Left lung (tissue), 10 donors: ENCODE results near the gene FLT1. TPM values are rescaled to one million over a fixed set of nuclear protein-coding genes. Genes with fewer than 3 reads are reported as not detected.

ENCODE experiments used
- ATAC-seq: fragments of 200-7000 bp; cut with Tn5 transposase; one replicate; pipeline ENCODE4 v1.9.1; 2020; ENCODE audit warnings: moderate library complexity
- DNase-seq, 4 donors: peaks; one replicate each; pipeline ENCODE4 v3.0.0-alpha.2; 2013 to 2020
- H3K27ac ChIP-seq, 2 donors: fragments of 200-600 bp; sonication (generic) in 1 of 2; one replicate each; pipeline versions ENCODE4 v1.5.0 to v1.8.0; 2020 to 2021
- H3K27me3 ChIP-seq, 2 donors: fragments of 200-600 bp; sonication (generic) in 1 of 2; one replicate each; pipeline versions ENCODE4 v1.5.0 to v1.8.0; 2020 to 2021
- H3K36me3 ChIP-seq, 2 donors: fragments of 200-600 bp; sonication (generic) in 1 of 2; one replicate each; pipeline versions ENCODE4 v1.5.0 to v1.8.0; 2020 to 2021
- H3K4me1 ChIP-seq, 2 donors: fragments of 200-600 bp; one replicate each; pipeline ENCODE4 v1.8.0; 2021
- H3K4me3 ChIP-seq, 2 donors: fragments of 200-600 bp; sonication (generic) in 1 of 2; one replicate each; pipeline versions ENCODE4 v1.5.0 to v1.8.0; 2020 to 2021; ENCODE audit warnings: mild to moderate bottlenecking in 1 of 2
- H3K9me3 ChIP-seq, 2 donors: fragments of 200-600 bp; sonication (generic) in 1 of 2; one replicate each; pipeline versions ENCODE4 v1.5.0 to v1.8.0; 2020 to 2021
- CTCF ChIP-seq, 2 donors: fragments of 200-600 bp; sonication (generic) in 1 of 2; IDR thresholded peaks; one replicate each; pipeline versions ENCODE4 v1.5.0 to v1.8.0; 2021; ENCODE audit warnings: antibody characterized with exemption in 2 of 2
- intact Hi-C, 2 donors: fragments of 100-400 bp; cut with DNase I; formaldehyde crosslinking; loops; one replicate each; pipeline versions ENCODE4 v1.11.2 to v1.14.2; 2022
- polyA plus RNA-seq, 6 donors: library from polyadenylated mRNA; unstranded; fragments of 120-200 nt; gene quantifications; one replicate each; pipeline ENCODE4 v1.2.1, GENCODE V29; 2013; ENCODE audit not compliant: insufficient read length in 6 of 6
- total RNA-seq, 2 donors: library from RNA; stranded (reverse); fragmentation: NEBNext Ultra II Directional; extraction: Animal tissue kit (Norgen Biotek cat#: 25700); gene quantifications; one replicate each; pipeline ENCODE4 v1.2.1, GENCODE V29; 2021
- donor health status: DM: no; HTN: yes; CAD: no.
- donor health status: DM: no; HTN: no; CAD: no.

FLT1 gene
- total and polyA plus RNA-seq, 8 donors, result 21.3 to 30.3 (median 25.3) TPM

- DNase-seq, result no peak
- ATAC-seq, result no peak
- Histone ChIP-seq H3K9me3 (peaks cover 0 to 7% of the 10 kb centered on the region in 2 donors), H3K27ac (no peak overlapping the region), H3K4me1 (no peaks in the 10 kb centered on the region), H3K27me3 (peaks cover 0 to 10% of the 10 kb centered on the region in 2 donors), H3K36me3 (no peaks in the 10 kb centered on the region), H3K4me3 (no peak overlapping the region)
- TF ChIP-seq CTCF (IDR thresholded peaks at IDR 0.05), result no peak
- intact Hi-C loops, result no loop called here
Observed at GRCh38 chr13:28452755-28453154, 42.2 kb downstream of the FLT1 start.

- no peak overlapping the region for H3K27ac ChIP-seq
- peaks cover 0 to 10% of the 10 kb centered on the region in 2 donors for H3K27me3 ChIP-seq
- DNase-seq (no peak), ATAC-seq (peak; percentile 24)
- no peak for TF ChIP-seq CTCF (IDR thresholded peaks at IDR 0.05)
- no peaks in the 10 kb centered on the region for H3K4me1 ChIP-seq
- H3K9me3 ChIP-seq, result peaks cover 0 to 17% of the 10 kb centered on the region in 2 donors
- H3K36me3 ChIP-seq, result no peaks in the 10 kb centered on the region
- intact Hi-C loops, result no loop called here
- no peak overlapping the region for H3K4me3 ChIP-seq
Observed at GRCh38 chr13:28451482-28452217, 43.3 kb downstream of the FLT1 start.

- intact Hi-C loops, result no loop called here
- H3K36me3 ChIP-seq, result no peaks in the 10 kb centered on the region
- H3K4me1 ChIP-seq, result no peaks in the 10 kb centered on the region
- TF ChIP-seq CTCF (IDR thresholded peaks at IDR 0.05), result no peak
- no peak for DNase-seq
- H3K27me3 ChIP-seq, result peaks cover 0 to 10% of the 10 kb centered on the region in 2 donors
- H3K4me3 ChIP-seq, result no peak overlapping the region
- no peak for ATAC-seq
- no peak overlapping the region for H3K27ac ChIP-seq
- H3K9me3 ChIP-seq, result peaks cover 0 to 18% of the 10 kb centered on the region in 2 donors
Observed at GRCh38 chr13:28449826-28450773, 44.8 kb downstream of the FLT1 start.

GRCh38 chr13:28448651-28449358 lies 46.1 kb downstream of the FLT1 start:
- TF ChIP-seq CTCF (IDR thresholded peaks at IDR 0.05), result no peak
- Histone ChIP-seq H3K4me3 (no peak overlapping the region), H3K36me3 (no peaks in the 10 kb centered on the region), H3K4me1 (no peaks in the 10 kb centered on the region), H3K9me3 (peaks cover 0 to 18% of the 10 kb centered on the region in 2 donors), H3K27me3 (peaks cover 0 to 10% of the 10 kb centered on the region in 2 donors), H3K27ac (no peak overlapping the region)
- ATAC-seq, result no peak
- intact Hi-C loops, result no loop called here
- no peak for DNase-seq
